Omental fat pad (tissue), 4 donors: ENCODE data around the gene DCLK1. TPM values are rescaled to one million over a fixed set of nuclear protein-coding genes. Genes with fewer than 3 reads are reported as not detected.

ENCODE experiments used
- ATAC-seq: fragments of 150-250 bp; one replicate; pipeline ENCODE4 v1.9.1; 2016; ENCODE audit warnings: mild to moderate bottlenecking, moderate library complexity; ENCODE audit not compliant: low FRiP score
- DNase-seq: peaks from one replicate; pipeline ENCODE4 v3.0.0-alpha.2; 2019; ENCODE audit warnings: low spot score
- total RNA-seq, 4 donors: library from RNA; depleted of rRNA; stranded (reverse); fragments of >200 nt; gene quantifications; one replicate each; pipeline ENCODE4 v1.1.0, GENCODE V29; 2016
- TF ChIP-seq, protein P1 (sequence below), 3 donors: fragments of 450-650 bp; IDR thresholded peaks; one replicate each; pipeline ENCODE4 v1.5.1; 2016 to 2017; ENCODE audit warnings: antibody characterized with exemption in 3 of 3, mild to moderate bottlenecking in 3 of 3, moderate library complexity in 2 of 3

The DCLK1 gene
- total RNA-seq, 4 donors from 2014 or later, result 13.9 to 206 (median 30.5) TPM

DNA sequence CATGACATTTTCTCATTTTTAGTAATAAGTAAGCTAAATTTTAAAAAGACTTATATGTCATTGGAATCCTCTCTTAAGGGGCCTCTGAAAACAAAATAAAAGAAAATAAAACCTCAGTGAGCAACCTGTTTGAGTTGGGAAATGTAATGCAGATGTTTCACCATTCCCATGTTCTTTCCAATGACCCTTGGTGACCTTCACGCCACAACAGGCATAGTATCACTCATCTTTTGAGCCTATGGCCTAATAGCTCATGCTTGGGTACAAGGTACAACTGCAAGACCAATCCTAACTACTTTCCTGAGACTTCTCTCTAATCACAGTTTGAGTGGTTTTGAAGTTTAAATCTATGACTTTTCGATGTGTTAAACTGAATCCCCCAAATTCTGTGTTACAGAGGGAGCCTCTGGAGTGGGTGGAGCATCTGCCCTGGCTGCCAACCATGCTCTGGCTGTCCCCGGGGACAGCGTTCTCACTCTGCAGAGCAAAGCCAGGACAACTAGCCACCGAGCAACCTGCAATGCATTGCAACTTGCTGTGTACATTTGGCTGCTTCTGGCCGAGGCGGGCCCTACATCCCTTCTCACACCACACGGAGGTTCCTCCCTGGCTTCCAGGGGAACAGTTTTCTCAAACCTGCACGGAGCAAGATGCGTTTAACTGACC is 346.8 kb downstream of the DCLK1 start:
- TF ChIP-seq, protein P1, sequence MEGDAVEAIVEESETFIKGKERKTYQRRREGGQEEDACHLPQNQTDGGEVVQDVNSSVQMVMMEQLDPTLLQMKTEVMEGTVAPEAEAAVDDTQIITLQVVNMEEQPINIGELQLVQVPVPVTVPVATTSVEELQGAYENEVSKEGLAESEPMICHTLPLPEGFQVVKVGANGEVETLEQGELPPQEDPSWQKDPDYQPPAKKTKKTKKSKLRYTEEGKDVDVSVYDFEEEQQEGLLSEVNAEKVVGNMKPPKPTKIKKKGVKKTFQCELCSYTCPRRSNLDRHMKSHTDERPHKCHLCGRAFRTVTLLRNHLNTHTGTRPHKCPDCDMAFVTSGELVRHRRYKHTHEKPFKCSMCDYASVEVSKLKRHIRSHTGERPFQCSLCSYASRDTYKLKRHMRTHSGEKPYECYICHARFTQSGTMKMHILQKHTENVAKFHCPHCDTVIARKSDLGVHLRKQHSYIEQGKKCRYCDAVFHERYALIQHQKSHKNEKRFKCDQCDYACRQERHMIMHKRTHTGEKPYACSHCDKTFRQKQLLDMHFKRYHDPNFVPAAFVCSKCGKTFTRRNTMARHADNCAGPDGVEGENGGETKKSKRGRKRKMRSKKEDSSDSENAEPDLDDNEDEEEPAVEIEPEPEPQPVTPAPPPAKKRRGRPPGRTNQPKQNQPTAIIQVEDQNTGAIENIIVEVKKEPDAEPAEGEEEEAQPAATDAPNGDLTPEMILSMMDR (IDR thresholded peaks at IDR 0.05), result no peak
- DNase-seq, result no peak
- ATAC-seq, result no peak

GRCh38 chr13:35782793-35783192 is 348.4 kb downstream of the DCLK1 start:
- no peak for ATAC-seq

GRCh38 chr13:35781036-35782000 is 349.9 kb downstream of the DCLK1 start:
- DNase-seq, result no peak
- no peak for ATAC-seq
- TF ChIP-seq, protein P1 (IDR thresholded peaks at IDR 0.05), result no peak

More at GRCh38 chr13:35782793-35783192, 348.4 kb downstream of the DCLK1 start:
- no peak for DNase-seq
- TF ChIP-seq, protein P1 (IDR thresholded peaks at IDR 0.05), result no peak

DNA sequence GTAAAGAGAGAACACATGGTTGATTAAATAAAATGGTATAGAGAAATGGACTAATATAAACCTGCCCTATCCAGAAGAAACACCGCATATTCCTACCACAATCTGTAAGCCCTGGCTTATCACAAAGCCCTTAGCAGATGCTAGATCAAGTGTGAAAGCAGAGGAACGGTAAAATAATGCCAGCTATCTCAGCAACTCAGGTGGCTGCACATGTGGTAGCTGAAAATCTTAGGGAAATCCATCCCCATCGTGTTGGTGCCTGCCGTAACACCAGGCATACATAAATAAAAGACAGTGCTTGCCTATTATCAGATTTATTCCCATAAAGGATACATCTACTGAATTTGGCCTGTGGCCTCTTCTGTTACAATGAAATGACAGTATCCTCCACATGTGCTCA is 350.6 kb downstream of the DCLK1 start:
- TF ChIP-seq, protein P1 (IDR thresholded peaks at IDR 0.05), result no peak
- DNase-seq (no peak), ATAC-seq (no peak)

DNA sequence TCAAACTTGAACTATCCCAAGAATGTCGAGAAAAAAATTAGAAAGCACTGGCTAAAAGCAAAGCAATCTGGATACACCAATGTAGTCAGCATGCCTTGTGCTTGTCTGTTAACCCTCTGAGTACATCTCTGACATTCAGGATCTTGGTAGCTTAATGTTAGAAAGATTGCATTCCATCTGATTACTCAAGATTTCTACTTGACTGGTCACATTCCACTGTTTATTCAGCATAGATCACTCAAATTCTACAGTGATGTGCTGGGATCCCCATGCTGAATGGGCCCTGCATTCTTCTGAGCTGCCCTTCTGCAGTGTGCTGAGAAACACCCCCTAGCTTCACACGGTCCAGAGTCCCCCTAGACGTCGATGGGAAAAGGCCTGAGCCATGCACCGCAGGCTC is 359.3 kb downstream of the DCLK1 start:
- ATAC-seq (no peak), DNase-seq (no peak)
- TF ChIP-seq, protein P1 (IDR thresholded peaks at IDR 0.05), result no peak

GRCh38 chr13:35770756-35771297 is 360.4 kb downstream of the DCLK1 start:
- DNase-seq (no peak), ATAC-seq (no peak)
- TF ChIP-seq, protein P1 (IDR thresholded peaks at IDR 0.05), result no peak
